ENCODE measurements around the gene LIMK2. TPM values are rescaled to one million over a fixed set of nuclear protein-coding genes. Genes with fewer than 3 reads are reported as not detected.

LIMK2 gene
- total RNA-seq, 1 experiment from 2014 or later = 36.6 TPM

DNA sequence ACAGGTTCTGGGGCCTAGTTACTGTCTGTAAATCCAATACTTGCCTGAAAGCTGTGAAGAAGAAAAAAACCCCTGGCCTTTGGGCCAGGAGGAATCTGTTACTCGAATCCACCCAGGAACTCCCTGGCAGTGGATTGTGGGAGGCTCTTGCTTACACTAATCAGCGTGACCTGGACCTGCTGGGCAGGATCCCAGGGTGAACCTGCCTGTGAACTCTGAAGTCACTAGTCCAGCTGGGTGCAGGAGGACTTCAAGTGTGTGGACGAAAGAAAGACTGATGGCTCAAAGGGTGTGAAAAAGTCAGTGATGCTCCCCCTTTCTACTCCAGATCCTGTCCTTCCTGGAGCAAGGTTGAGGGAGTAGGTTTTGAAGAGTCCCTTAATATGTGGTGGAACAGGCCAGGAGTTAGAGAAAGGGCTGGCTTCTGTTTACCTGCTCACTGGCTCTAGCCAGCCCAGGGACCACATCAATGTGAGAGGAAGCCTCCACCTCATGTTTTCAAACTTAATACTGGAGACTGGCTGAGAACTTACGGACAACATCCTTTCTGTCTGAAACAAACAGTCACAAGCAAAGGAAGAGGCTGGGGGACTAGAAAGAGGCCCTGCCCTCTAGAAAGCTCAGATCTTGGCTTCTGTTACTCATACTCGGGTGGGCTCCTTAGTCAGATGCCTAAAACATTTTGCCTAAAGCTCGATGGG is 66.7 kb downstream of the LIMK2 start:
- in situ Hi-C loops (cut with HindIII; ENCODE audit: low pct_unique_long_range_greater_than_20kb, low sequenced_read_pairs) = no loop called here
- DNase-seq (ENCODE audit: low read depth, low spot score) = no peak

DNA sequence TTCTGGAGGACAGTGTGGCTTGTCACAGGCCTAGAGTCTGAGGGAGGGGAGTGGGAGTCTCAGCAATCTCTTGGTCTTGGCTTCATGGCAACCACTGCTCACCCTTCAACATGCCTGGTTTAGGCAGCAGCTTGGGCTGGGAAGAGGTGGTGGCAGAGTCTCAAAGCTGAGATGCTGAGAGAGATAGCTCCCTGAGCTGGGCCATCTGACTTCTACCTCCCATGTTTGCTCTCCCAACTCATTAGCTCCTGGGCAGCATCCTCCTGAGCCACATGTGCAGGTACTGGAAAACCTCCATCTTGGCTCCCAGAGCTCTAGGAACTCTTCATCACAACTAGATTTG is 67.2 kb downstream of the LIMK2 start:
- DNase-seq (ENCODE audit: low read depth, low spot score) = no peak
- in situ Hi-C loops (cut with HindIII; ENCODE audit: low pct_unique_long_range_greater_than_20kb, low sequenced_read_pairs) = no loop called here

DNA sequence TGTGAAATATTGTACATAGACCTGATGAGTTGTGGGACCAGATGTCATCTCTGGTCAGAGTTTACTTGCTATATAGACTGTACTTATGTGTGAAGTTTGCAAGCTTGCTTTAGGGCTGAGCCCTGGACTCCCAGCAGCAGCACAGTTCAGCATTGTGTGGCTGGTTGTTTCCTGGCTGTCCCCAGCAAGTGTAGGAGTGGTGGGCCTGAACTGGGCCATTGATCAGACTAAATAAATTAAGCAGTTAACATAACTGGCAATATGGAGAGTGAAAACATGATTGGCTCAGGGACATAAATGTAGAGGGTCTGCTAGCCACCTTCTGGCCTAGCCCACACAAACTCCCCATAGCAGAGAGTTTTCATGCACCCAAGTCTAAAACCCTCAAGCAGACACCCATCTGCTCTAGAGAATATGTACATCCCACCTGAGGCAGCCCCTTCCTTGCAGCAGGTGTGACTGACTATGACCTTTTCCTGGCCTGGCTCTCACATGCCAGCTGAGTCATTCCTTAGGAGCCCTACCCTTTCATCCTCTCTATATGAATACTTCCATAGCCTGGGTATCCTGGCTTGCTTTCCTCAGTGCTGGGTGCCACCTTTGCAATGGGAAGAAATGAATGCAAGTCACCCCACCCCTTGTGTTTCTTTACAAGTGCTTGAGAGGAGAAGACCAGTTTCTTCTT is 67.9 kb downstream of the LIMK2 start:
- no peak for DNase-seq (ENCODE audit: low read depth, low spot score)
- in situ Hi-C loops (cut with HindIII; ENCODE audit: low pct_unique_long_range_greater_than_20kb, low sequenced_read_pairs) = no loop called here

DNA sequence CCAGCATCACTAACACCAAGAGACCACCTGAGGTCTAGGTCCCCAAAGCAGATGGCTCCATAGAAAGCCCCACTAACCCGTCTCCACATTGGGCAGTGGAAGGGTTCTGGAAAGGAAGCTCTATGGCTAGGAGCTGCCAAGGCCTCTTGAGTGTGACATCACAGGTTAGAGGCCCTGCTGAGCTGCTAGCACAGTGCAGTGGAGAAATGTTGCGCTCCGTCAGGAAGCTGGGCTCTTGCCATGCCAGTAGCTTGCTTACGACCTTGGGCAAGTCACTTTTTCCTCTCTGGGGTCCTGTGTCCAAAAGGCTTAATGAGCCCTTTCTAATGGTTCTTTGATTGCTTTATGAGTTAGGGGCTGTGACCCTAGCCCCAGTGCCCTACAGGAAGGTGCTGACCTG is 69.6 kb downstream of the LIMK2 start:
- in situ Hi-C loops (cut with HindIII; ENCODE audit: low pct_unique_long_range_greater_than_20kb, low sequenced_read_pairs) = no loop called here
- DNase-seq (ENCODE audit: low read depth, low spot score) = no peak

DNA sequence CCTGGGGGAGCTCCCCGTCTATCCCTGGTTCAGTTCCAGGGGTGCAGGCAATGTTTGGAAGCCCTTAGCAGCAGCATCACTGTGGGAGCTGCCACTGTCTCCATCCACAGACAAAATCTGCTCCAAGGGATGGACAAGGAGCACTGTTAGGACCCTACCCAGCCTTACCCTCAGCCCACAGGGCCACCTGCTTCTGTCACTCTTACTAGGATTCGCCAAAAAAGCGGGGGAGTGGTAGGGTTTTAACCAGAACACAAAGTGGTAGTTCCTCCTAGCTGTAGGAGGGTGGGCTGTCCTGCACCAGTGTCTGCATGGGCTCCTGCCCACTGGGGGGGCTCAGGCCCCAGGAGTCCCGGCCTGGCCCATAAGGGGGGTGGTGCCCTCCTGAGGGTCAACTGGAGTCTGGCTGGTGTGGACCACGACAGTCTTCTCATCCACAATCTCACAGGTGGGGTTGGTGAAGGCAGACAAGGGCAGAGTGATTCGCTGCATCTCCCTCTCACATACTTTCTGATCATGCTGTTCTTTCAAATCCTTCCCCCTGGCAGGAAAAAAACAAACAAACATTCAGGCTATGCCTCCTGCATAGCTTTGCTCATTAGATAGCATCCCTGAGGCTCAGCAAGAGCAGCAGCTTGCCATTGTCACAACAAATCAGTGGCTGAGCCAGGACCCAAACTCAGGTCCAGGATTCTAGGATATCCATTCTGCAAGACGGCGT is 70.8 kb downstream of the LIMK2 start:
- in situ Hi-C loops (cut with HindIII; ENCODE audit: low pct_unique_long_range_greater_than_20kb, low sequenced_read_pairs) = no loop called here
- no peak for DNase-seq (ENCODE audit: low read depth, low spot score)

DNA sequence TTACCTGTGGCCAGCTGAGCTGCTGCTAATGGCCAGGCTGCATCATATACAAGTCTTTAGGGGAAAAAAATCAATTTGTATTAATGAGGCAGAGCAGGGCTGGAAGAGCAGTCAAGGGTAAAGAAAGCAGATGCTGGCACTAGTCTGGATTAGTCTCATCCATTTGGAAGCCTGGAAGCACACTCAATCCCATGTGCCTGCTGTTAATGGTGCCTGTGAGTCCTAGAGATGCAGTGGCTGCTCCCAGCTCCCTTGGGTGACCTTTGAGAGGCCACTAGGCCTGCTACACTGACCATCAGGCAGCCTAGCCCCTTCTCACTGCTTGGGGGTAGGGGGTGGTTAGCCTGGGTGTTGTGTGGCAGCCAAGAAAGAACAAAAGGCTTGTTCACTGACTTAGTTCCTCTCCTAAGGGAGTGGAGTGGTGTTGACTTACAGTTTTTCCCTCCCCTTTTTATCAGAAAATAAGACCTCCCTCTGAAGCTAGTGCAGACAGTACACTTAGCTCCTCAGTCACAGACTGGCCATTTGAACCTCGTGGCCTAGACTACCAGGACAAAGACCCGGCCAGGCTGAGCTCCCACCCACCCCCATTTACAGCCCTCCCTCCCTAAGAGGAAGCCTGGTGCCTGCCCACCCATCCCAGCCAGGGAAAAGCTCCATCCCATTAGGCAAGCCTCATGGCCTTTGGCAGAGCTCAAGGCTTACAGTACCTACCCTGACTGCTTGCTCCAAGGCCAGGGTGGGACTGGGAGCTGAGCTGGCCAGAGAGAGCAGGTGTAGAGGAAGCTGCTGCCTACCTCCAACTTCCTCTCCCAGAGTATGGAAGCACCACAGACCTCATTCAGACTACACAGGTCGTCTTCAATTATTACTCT is 72.4 kb downstream of the LIMK2 start:
- in situ Hi-C loops (cut with HindIII; ENCODE audit: low pct_unique_long_range_greater_than_20kb, low sequenced_read_pairs) = no loop called here
- peak; percentile 41 for DNase-seq (ENCODE audit: low read depth, low spot score)

DNA sequence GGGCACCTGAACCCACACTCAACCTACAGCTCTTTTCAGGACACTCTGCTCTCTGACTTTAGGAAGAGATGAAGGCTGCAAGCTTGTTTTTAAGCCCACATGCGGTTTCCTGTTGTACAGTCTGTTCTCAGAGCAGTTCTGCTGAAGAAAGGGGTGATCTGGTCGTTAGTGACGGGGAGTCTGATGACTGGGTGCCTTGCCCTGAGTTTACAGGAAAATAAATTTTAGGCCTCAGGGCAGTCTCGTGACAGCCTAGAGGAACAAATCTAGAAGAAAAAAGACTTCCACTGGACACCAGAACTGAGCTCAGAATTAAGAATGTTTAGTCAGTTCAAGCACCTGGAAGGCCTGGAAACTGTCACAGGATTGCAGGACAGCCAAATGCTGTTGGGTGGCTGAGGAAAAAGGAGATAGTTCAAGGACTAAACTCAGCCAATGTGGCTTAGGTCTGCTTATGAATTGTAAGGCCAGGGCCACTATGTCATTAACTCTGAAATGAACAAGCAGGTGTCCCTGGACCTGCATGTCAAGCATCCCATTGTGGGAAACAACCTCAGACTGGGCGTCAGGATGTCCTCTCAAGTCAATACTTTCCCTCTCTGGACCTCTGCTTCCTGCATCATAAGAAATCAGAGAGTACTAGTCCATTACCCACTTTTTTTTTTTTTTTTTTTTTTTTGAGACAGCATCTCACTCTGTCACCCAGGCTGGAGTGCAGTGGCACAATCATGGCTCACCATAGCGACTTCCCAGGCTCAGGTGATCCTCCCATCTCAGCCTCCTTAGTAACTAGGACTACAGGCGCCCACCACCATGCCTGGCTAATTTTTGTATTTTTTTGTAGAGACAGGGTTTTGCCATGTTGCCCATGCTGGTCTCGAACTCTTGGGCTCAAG is 74.5 kb downstream of the LIMK2 start:
- no peak for DNase-seq (ENCODE audit: low read depth, low spot score)
- in situ Hi-C loops (cut with HindIII; ENCODE audit: low pct_unique_long_range_greater_than_20kb, low sequenced_read_pairs) = no loop called here

DNA sequence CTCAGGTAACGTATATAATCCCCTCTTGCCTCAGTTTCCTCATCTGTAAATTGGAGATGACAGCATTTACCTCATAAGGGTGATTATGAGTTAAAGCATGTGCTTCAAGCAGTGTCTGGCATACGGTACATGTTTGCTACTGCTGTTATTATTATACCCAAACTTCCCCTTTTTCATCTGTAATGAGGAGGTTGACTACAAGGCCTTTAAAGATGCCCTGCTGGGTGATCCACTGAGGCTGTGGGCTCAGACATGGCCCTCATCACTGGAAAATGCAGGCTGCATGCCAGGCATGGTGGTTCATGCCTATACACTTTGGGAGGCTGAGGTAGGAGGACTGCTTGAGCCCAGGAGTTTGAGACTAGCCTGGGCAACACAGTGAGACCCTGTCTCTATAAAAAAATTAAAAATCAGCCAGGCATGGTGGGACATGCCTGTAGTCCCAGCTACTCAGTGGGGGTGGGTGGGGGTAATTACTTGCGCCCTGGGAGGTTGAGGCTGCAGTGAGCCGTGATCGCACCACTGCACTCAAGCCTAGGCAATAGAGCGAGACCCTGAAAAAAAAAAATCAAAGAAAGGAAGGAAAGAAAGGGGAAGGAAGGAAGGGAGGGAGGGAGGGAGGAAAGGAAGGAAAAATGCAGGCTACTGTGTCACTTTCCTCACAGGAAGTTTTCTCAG is 75.9 kb downstream of the LIMK2 start:
- no peak for DNase-seq (ENCODE audit: low read depth, low spot score)
- in situ Hi-C loops (cut with HindIII; ENCODE audit: low pct_unique_long_range_greater_than_20kb, low sequenced_read_pairs) = no loop called here

DNA sequence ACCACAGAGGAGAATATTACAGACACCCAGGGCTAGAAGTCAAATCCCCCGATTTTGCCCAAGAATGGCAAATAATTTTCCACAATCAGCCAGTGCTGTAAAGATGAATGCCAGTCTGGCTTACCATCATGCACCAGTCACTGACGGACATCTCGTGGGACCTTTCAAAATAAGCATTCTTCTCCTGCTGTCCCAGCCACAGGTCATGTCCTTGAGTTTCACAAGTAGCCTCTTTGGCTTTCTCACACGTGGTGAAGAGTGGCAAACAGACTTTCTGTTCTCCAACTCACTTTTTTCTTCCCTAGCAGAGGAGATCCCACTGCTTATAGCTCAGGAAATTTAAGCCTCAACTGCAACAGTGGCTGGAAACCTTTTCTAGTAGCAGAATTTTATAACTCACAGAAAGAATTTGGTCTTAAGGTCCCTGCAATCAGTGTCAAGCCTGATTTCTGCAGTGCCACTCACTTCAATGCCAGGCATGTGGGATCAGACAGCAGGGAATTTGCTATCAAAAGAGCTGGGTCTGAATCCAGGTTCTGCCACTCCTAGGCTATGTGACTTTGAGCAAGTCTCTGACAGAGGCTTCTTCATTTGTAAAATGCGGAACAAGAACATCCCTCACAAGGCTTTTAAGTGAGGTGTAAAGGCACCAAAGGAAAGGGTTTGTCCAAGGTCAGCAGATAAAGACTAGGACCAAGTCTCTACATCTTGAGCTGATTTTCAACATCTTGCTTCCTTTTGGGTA is 76.6 kb downstream of the LIMK2 start:
- in situ Hi-C loops (cut with HindIII; ENCODE audit: low pct_unique_long_range_greater_than_20kb, low sequenced_read_pairs) = no loop called here
- DNase-seq (ENCODE audit: low read depth, low spot score) = no peak

DNA sequence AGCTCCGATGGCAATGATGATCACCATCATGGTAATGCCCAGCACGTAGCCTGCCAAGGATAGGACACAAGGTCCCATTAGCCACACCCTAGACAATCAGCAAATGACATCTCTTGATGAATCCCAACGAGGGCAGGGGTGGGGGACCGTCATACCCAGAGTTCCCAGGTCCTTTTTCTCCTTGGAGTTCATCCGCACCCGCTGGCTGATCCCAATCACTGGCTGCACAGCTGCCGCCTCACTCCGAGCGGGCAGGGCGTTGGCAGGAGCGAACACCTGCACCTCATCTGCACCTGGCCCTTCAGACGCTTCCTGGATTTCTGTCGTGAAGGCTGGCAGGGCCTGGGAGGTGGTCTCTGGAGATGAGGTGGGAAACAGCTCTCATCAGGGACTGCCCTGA is 77.2 kb downstream of the LIMK2 start:
- no peak for DNase-seq (ENCODE audit: low read depth, low spot score)
- in situ Hi-C loops (cut with HindIII; ENCODE audit: low pct_unique_long_range_greater_than_20kb, low sequenced_read_pairs) = no loop called here

DNA sequence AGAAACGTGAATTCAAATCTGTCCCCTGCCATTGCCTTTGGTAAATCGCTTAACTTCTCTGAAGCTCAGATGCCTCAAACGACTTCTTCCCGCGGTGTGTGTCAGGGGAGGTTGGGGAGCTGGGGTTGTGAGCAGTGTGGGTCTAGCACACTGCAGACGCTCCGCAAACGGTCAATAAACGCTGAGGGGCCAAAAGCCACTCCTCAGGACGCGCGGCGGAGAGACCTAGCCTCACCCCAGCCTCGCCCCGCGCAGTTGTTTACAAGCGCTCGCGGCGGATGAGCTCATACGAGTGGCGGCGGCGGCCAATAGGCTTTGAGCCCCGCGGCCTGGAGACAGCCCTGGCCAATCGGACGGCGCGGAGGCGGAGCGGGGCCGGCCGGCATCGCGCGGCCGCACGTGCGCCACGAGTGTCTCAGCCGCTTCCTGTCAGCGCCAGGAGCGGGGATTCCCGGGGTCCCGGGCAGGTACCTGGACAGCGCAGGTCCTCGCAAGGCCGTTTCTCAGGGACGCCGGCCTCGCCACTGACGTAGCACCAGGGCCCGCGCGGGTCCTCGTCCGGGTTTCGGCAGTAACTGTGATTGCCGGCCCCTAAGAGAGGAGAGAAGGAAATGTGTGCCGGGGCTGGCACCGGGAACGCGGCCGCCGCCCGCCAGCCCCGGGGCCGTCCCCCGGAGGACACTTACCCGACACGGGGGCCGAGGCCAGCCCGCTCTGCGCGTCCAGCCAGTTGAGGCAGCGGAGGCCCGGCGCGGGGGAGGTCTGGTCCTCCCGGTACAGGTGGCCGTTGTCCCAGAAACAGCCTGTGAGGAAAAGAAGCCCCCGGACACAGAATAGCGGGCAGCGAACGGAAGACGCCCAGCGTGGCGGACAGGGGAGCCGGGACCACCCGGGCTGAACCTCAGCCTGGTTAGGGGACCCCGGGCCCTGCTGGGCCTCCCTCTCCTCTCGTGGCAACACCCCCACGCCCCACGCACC is 78.7 kb downstream of the LIMK2 start:
- DNase-seq (ENCODE audit: low read depth, low spot score) = peak; percentile 80
- in situ Hi-C loops (cut with HindIII; ENCODE audit: low pct_unique_long_range_greater_than_20kb, low sequenced_read_pairs) = no loop called here

DNA sequence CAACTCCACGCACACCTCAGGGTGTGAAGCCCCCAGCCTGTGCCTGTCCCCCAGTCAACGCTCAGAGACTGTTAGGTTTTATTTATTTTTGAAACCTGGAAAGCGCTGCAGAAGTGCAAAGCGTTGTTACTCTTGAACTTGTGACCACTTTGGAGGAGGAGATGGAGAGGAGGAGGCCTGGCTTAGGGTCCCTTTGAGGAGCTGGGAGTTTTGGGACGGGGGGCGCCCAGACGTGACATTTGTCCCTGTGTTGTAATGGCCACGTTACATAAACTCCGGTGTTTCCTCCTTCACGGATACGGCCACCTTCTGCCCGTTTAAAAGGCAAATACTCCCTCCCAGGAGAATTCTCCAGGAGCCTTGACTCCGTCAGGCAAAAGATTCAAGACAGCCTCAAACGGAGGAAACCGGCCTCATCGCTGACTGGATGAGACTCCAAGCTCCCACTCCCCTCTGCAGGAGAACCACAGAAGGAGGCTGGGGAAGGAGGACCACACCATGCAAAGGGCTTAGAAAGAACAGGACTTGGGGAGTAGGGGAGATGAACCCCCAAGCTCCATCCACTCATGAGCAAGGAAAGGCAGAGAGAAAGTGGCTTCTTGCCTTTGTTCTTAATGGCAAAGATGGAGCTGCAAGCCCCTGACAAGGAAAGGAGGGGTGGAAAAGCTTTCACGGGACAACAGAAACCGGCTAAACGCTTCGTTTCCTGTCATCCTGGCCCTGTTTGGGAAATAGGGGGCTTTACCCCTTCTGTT is 79.6 kb downstream of the LIMK2 start:
- in situ Hi-C loops (cut with HindIII; ENCODE audit: low pct_unique_long_range_greater_than_20kb, low sequenced_read_pairs) = no loop called here
- no peak for DNase-seq (ENCODE audit: low read depth, low spot score)

DNA sequence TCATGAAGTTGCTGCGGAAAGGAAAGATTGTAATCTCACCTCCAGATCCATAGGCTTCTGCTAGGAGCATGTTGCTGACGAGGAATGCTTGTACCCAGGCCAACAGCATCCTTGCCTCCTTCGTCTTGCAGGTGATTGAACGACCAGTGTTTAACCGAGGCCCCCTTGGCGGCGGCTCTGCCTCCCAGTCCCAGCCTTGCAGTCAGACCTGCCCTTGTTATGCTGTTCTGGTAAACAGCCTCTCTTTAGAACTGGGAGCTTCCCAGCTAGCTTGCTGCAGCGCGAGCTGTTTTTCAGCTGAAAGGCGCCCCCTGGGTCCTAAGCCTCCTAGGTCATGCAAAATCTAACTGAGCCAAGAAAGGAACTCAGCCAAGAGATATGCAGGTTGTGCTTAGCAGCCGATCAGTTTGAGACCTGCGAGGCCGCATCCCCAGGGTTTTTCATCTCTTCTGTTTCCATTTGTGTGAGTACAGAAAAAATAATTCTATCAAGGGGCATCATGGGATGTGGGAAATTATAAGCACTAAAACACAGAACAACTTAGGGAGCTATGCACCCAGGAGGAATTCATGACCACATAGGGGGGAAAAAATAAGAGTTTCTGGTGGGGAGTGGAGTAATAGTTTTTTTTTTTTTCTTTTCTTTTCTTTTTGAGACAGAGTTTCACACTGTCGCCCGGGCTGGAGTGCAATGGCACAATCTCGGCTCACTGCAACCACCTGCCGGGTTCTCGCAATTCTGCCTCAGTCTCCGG is 80.3 kb downstream of the LIMK2 start, which contains the start of gene PIK3IP1:
TSS of gene PIK3IP1 (minus strand) at position 253 of the 754 bp plus-strand sequence. CDS start at position 109, 144 bp downstream.
- DNase-seq (ENCODE audit: low read depth, low spot score) = peak; percentile 88
- in situ Hi-C loops (cut with HindIII; ENCODE audit: low pct_unique_long_range_greater_than_20kb, low sequenced_read_pairs) = no loop called here

DNA sequence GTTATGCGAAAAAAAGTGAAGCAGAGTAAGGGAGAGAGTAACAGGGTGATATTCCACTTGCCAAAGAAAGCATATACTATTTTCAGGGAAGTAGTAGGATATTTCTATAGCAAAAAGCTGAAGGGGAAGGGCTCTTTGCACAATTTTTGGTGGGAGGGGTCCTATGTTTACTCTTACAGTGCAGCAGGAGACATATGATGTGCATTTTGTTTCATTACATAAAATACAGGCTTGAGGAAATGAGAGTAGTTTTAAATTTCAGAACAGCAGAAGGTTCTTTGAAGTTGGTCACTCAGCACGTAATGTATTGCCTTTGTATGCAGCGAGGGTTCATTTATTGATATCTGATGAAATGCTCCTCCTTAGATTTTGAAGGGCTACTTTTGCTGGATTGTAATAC is 83.3 kb downstream of the LIMK2 start:
- in situ Hi-C loops (cut with HindIII; ENCODE audit: low pct_unique_long_range_greater_than_20kb, low sequenced_read_pairs) = no loop called here
- DNase-seq (ENCODE audit: low read depth, low spot score) = no peak
